ENCODE results near the gene EFNA5. TPM values are rescaled to one million over a fixed set of nuclear protein-coding genes. Genes with fewer than 3 reads are reported as not detected.

The EFNA5 gene
- total and polyA plus RNA-seq, 2 experiments from 2014 or later, result 7.5 to 10.1 TPM

- no peak for TF ChIP-seq EZH2 (IDR thresholded peaks at IDR 0.05; ENCODE audit: low read depth, unreplicated experiment)
- no peak for TF ChIP-seq ETS1 (IDR thresholded peaks at IDR 0.05)
- no peak for TF ChIP-seq CTCF (conservative IDR thresholded peaks at IDR 0.05; ENCODE audit: low read depth in 2 of 2)
- TF ChIP-seq ZNF114 (CRISPR knock-in tag; IDR thresholded peaks at IDR 0.05), result no peak
- TF ChIP-seq ZNF462 (CRISPR knock-in tag; IDR thresholded peaks at IDR 0.05), result no peak
- no peak for TF ChIP-seq NANOG (IDR thresholded peaks at IDR 0.05; ENCODE audit: borderline replicate concordance)
- TF ChIP-seq ZNF331 (CRISPR knock-in tag; IDR thresholded peaks at IDR 0.05; ENCODE audit: low read depth), result no peak
- no peak for TF ChIP-seq JUNB (IDR thresholded peaks at IDR 0.05; ENCODE audit: unreplicated experiment)
- no peak for TF ChIP-seq CREB1 (CRISPR knock-in tag; IDR thresholded peaks at IDR 0.05; ENCODE audit: low read depth)
- TF ChIP-seq POLR2AphosphoS5 (IDR thresholded peaks at IDR 0.05; ENCODE audit: low read depth), result no peak
- no peak for TF ChIP-seq EZH2phosphoT487 (IDR thresholded peaks at IDR 0.05; ENCODE audit: unreplicated experiment)
- TF ChIP-seq REST (IDR thresholded peaks at IDR 0.05; ENCODE audit: unreplicated experiment), result no peak
- TF ChIP-seq STAT1 (IDR thresholded peaks at IDR 0.05; ENCODE audit: unreplicated experiment), result no peak
- Mint-ChIP-seq H3K9me3 (no peaks in the 10 kb centered on the region), H3K27ac (peak overlapping the region; percentile 63; the same call in 1 of the 2 replicates), H3K27me3 (ENCODE audit: insufficient read depth, low read depth, poor library complexity) (no peaks in the 10 kb centered on the region), H3K4me1 (0 out of 3 replicates have a peak, but pooled peaks cover 4% of the 10 kb centered on the region), H3K4me3 (no peak overlapping the region), H3K36me3 (ENCODE audit: low read depth) (no peaks in the 10 kb centered on the region)
- DNase-seq (ENCODE audit: low spot score) (no peak), ATAC-seq (no peak)
- Histone ChIP-seq H2AFZ (no peak overlapping the region), H3K4me3 (no peak overlapping the region), H3K27ac (ENCODE audit: low read depth) (no peak overlapping the region), H3K4me1 (ENCODE audit: insufficient read depth) (no peaks in the 10 kb centered on the region), H3K36me3 (ENCODE audit: insufficient read depth) (no peaks in the 10 kb centered on the region), H3K79me2 (replicated peaks; ENCODE audit: insufficient read depth) (no peaks in the 10 kb centered on the region), H3K4me2 (no peak overlapping the region), H3K9me2 (ENCODE audit: insufficient read depth) (no peaks in the 10 kb centered on the region), H4K20me1 (replicated peaks; ENCODE audit: insufficient read depth) (no peaks in the 10 kb centered on the region), H3K27me3 (ENCODE audit: insufficient read depth) (no peaks in the 10 kb centered on the region), H3F3A (replicated peaks; ENCODE audit: low read depth) (no peaks in the 10 kb centered on the region)
These were observed 240.6 kb downstream of the EFNA5 start for GRCh38 chr5:107430071-107430625.
